GM18951 (cell line): ENCODE results near the gene HMOX1.

Experiments used
- POLR2A ChIP-seq: IDR thresholded peaks from 4 replicates; pipeline ENCODE4 v1.6.1; 2011; ENCODE audit warnings: mild to moderate bottlenecking; ENCODE audit not compliant: insufficient read length, insufficient read depth; ENCODE audit errors: extremely low read depth
- in situ Hi-C: fragments of 300-500 bp; cut with MboI; formaldehyde crosslinking; loops from one replicate; pipeline ENCODE4 v1.12.0; 2022; ENCODE audit warnings: low sequenced_read_pairs, mixed read lengths, inconsistent platforms; ENCODE audit not compliant: unreplicated experiment

HMOX1 gene

DNA sequence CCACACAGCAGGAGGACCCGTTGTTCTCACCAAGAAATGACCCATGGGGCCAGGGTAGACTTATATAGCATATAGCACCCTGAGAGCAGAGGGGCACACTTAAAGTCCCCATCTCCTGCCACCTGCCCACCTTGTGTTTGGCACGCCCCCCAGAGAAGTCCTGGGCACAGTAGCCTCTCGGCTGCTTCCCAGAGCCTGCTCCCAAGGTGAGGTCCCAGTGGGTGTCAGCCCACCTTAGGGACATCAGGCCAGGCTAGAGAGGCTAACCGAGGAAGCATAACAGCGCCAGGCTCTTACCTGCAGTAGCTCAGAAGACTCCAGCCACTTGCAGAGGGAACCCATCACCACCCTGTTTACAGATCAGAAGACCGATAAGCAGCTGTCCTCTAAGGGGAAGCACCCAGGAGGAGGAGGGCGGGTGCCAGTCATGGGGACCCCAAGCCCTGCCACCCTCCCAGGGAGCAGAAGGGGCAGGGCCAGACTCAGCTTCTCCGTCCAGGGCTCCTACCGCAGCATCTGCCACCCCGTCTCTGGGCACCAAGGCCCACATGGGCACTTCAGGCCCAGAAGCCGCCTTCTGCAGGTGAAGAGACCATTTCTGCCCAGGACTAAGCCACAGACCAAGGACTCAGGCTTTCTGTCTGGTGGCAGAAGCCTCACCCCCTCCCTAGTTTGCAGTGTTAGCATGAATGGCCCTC, 34.9 kb upstream of the HMOX1 start:
- no peak for TF ChIP-seq POLR2A
- in situ Hi-C loops, result loop anchor here (25.0 kb wide), 1 partner anchor 391 kb away; no protein-coding TSS in a partner anchor

DNA sequence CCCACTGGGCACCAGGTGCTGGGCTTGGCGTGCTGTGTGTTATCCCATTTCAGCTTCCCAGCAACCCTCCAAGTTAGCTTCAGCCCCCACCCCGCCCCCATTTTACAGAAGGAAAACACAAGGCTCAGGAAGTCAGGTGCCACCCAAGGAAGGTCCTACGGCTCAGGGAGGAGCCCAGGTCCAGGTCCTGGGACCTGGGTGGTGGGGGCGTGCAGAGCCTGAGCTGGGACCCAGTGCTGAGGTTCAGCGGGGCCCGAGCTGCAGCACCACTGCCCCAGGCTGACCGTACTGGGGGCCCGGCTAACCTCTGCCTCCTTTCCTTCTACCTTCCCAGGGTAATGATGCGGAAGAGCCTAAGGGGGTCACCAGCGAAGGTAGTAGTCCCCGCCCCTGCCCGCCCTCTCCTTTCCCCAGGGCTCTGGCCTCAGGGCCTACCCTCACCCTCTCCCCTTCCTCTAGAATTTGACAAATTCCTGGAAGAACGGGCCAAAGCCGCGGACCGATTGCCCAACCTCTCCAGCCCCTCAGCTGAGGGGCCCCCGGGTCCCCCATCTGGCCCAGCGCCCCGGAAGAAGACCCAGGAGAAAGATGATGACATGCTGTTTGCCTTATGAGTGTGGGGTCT, 34.2 kb upstream of the HMOX1 start:
- TF ChIP-seq POLR2A, result no peak
- in situ Hi-C loops, result loop anchor here (25.0 kb wide), 1 partner anchor 391 kb away; no protein-coding TSS in a partner anchor

DNA sequence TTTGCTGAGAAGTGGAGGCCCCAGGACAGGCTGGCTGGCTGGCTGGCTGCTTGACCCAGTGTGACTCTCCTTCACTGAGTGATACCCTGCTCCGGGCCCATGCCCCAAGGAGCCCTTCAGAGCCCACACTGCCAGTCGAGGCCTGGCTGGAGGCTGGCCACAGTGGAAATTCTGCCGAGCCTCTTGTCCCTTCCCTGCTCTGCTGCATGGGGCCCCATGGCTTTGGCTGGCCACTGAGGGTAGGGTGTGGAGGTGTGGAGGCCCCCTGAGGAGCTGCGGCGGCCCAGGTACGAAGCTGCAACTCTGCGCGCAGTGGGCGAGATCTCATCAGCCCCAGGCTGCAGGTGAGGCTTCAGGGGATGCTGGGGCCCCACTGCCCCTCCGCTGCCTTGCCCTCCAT, 33.4 kb upstream of the HMOX1 start:
- in situ Hi-C loops, result loop anchor here (25.0 kb wide), 1 partner anchor 390 kb away; no protein-coding TSS in a partner anchor
- TF ChIP-seq POLR2A, result no peak

DNA sequence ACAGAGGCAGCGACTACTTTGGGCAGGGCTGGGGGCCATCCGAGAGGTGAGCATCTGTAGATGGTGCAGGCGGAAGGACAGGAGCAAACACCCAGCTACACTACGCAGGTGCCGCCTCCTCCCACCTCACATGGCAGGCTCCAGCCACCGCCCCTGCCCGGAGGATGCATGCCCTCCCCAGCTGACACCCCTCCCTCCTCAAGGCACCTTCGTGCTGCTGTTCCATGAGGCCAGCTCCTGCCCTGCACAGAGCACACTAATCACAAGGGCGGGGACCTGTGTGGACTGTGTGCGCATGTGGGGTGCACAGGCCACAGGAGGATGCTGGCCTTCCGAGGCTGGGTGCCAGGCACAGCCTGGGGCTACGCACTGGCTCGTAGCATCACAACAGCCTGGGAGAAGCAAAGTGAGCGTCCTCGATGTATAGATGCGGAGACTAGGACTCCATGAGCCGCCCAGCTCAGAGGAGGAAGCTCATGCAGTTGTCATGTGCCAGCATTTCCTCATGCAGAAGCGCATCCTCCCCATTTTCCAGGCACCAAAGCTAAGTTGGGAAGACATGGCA, 32.8 kb upstream of the HMOX1 start:
- no peak for TF ChIP-seq POLR2A
- in situ Hi-C loops, result loop anchor here (25.0 kb wide), 1 partner anchor 389 kb away; no protein-coding TSS in a partner anchor

DNA sequence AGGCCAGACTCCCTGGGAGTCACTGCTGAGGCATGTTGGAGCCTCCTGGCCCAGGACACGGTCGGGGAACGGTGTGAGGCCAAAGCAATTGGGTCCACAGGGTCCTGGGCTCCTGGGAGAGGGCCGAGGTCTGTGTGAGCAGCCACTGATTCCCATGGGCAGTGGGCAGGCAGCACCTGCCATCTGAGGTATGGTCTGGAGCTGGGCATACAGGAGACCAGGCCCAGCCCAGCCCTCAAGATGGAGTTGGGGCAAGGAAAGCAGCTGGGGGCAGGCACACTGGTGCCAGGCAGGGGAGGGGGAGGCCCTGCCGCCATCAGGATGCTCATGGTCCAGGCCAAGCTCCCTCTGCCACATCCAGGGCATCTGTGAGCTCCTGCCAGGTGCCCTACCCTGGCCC, 32.2 kb upstream of the HMOX1 start:
- no peak for TF ChIP-seq POLR2A
- in situ Hi-C loops, result loop anchor here (25.0 kb wide), 1 partner anchor 389 kb away; no protein-coding TSS in a partner anchor

DNA sequence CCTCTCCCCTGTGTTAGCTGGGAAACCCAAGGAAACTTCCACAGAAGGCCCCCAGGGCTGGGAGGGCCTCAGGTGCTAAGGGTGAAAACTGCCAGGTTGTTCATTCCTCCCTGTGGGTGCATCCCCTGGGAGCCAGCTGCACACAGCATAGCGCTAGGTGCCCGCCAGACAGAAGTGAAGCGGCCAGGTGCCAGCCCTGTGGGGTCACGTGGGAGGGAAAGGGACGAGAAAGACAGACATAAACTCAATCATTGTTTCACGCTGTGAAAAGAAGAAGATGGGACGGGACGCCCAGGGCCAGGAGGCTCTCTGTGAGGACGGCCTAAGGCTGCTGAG, 31.6 kb upstream of the HMOX1 start:
- no peak for TF ChIP-seq POLR2A
- in situ Hi-C loops, result loop anchor here (25.0 kb wide), 1 partner anchor 388 kb away; no protein-coding TSS in a partner anchor

DNA sequence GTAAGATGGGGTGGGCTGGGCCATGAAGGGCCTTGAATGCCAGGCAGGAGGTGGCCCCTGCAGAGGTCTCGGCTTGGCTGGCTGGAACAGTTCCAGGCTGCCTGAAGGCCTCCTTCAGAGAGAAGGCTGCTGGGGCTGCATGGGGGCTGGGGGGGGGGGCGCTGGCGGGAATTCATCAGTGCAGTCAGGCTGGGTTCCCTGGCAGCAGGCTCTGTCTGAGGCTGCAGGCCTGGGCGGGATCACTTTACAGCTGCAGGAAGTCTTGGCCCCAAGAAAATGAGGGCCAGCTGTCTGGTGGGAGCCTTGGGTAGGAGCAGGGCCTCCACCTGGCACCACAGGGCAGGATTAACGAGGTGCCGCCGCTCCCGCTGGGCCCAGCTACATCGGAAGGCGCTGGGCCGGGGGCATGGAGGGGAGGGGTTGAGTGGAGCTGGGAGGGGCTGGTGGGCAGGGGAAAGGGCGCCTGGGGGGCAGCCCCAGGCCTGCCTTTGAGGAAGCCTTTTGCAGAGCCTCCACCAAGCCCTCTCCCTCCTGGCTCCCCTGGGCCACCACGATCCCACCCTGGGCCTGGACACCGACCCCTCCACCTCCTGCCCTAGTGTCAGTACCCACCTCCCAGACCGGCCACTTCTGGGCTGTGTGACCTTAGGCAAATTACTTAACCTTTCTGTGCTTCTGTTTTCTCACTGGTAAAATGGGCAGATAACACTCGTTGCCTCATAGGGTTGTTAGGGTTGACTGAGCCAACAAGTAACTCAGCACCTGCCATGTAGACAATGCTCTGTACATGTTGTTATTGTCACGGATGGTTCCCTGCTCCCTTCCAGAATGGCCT, 31.0 kb upstream of the HMOX1 start:
- in situ Hi-C loops, result loop anchor here (5.0 to 25.0 kb wide), 2 partner anchors 242 to 387 kb away; no protein-coding TSS in a partner anchor

DNA sequence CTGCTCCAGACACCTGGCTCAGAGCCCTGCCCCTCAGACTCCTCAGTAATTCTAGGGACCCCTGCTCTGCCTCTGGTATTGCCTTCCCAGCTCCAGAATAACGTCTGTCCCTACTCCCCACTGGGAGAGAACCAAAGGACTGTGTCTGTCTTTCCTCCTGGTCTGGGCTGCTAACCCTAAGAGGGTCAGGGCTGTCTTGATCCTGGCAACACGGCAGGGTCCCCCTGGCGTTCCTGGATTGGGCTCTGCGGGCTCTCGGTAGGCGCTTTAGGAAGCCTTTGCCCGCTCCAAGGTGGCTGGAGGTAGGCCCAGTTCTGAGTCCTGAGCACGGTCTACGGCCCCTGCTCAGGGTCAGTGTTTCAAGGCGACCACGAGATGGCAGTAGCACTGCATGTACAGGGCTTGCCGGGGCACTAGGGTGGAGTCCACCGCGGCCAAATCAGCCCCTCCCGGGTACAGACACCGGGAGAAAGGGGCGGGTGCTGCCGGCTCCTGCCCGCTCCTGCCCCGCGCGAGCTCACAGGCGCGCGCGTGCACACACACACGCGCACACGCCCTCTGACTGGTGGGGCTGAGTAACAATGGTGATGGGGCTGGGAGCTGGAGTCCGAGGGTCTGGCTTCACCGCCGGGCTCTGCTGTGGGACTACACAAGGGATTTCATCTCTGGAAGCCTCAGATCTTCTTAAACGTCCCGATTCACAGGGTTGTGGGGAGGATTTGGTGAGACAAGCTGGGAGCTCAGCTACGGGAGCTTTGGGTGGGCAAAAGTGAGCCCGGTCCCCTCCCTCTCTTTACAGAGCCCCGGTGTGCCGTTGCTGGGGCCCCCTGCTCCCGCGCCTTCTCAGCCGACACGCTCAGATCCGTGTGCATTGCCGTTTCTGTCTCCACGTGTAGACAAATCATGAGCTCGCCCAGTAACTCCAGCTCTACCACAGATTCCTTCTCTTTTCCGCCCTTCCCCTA, 30.1 kb upstream of the HMOX1 start:
- in situ Hi-C loops, result loop anchor here (5.0 kb wide), 1 partner anchor 241 kb away; no protein-coding TSS in a partner anchor
- TF ChIP-seq POLR2A, result peak; percentile 31

More for the DNA sequence above, 31.0 kb upstream of the HMOX1 start:
- no peak for TF ChIP-seq POLR2A

DNA sequence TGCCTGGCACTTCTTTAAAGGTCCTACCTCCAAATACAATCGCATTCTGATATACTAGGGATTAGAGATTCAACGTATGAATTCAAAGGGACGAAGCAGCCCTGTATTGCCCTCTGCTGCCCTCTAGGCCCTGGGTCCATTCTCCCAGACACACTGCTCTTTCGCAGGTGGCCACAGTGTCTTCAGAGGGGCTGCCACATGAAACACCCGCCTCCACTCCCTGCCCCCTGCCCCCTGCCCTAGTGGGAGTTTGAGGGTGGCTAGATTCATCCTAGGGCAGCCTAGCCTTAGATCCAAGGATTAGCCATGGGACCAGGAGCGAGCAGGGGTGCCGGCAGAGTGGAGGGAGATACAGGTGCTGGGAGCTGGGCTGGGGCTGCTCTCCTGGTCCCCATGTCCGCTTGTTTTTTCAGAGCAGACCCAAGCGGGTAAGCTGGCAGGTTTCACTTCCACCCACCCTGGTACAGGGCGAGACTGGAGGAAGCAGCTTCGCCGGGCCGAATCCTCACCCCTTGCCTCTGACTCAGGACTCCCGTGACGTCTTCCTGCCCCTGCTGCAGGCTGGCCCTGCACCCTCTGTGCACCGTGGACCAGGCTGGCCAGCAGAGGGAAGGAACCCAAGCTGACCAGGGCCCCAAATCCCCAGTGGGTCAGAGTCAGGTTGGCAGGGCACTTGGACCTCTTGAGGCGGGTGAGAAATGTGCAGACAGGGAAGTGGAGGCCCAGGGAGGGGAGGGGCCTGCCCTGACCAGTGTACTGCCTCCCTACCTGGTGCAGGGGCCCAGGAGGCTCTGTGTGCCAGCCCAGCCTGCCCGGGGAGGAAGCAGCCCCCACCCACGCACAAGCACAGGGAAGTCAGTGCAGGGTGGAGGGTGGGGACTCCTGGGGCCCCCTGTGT, 28.4 kb upstream of the HMOX1 start:
- peak; percentile 27 for TF ChIP-seq POLR2A
- in situ Hi-C loops, result loop anchor here (5.0 kb wide), 1 partner anchor 240 kb away; no protein-coding TSS in a partner anchor

DNA sequence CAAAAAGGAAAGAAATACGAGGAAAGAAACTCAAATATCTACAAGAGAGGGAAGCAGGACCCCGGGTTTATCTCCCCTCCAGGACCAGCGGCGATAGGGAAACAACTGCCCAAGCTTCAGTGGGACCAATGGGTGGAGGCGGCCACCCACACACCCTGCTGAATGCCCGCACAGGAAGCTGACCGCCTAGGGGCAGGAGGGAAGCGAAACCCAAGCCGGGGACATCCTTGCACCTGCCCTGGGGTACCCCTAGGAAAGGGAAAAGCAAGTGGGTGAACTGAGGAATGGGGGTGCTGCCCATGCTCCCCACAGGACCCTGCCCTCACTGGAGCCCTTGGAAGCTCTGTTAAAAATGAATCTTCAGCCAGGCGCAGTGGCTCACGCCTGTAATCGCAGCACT, 27.6 kb upstream of the HMOX1 start:
- no peak for TF ChIP-seq POLR2A
- in situ Hi-C loops, result loop anchor here (5.0 kb wide), 1 partner anchor 239 kb away; no protein-coding TSS in a partner anchor

DNA sequence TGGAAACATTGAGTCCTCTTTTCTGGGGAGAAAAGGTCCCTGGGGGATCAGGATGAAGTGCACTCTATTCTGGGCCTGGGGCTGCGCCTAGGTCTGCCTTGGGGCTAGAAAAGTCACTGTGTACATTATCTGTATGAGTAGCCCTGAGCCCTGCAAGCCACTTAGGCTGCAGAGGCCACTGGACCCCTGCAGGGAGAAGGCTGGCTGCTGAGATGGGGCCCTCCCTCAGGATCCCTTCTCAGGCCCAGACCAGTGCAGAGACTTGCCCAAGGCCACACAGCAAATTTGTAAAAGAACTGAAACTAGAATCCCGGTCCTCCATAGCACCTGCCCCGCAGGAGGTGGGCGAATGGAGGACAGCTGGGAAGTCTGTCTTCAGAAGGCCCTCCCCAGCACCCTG, 26.8 kb upstream of the HMOX1 start:
- in situ Hi-C loops, result loop anchor here (5.0 kb wide), 1 partner anchor 238 kb away; no protein-coding TSS in a partner anchor
- TF ChIP-seq POLR2A, result no peak
